Stimulated activated CD8-positive, alpha-beta memory T cell treated with anti-CD3 and anti-CD28 coated beads, Interleukin-12 subunit alpha, Interleukin-12 subunit beta, amount 100 ng/mL, for 4 hours (primary cell): ENCODE measurements around the gene RBX1.
"Not testable (repeated sequence)": the region's sequence is repeated elsewhere in the genome, so short reads cannot be mapped to it uniquely, and the experiment has no call there.

Source experiments
- DNase-seq: peaks from one replicate; pipeline ENCODE4 v3.0.0-alpha.2; 2020; ENCODE audit warnings: low read depth

Gene RBX1

GRCh38 chr22:40950962-40951794 lies at the start of gene RBX1:
TSS of gene RBX1 (plus strand) at chr22:40951378. CDS start at chr22:40951399, 21 bp downstream.
- DNase-seq: peak; percentile 98

GRCh38 chr22:40904101-40904500 lies 47.1 kb upstream of the RBX1 start:
- DNase-seq: no peak

- DNase-seq: no peak
These were observed 42.3 kb upstream of the RBX1 start for GRCh38 chr22:40908895-40909294.

- no peak for DNase-seq
These were observed 39.4 kb upstream of the RBX1 start for GRCh38 chr22:40911772-40912171.

- not testable (repeated sequence) for DNase-seq
These were observed 38.2 kb upstream of the RBX1 start for GRCh38 chr22:40912987-40913386.

GRCh38 chr22:40919446-40919845 lies 31.7 kb upstream of the RBX1 start:
- DNase-seq: no peak

- DNase-seq: no peak
These were observed 30.7 kb upstream of the RBX1 start for GRCh38 chr22:40920526-40920925.

- DNase-seq: no peak
These were observed 28.5 kb upstream of the RBX1 start for GRCh38 chr22:40922484-40923303.

GRCh38 chr22:40928657-40929056 lies 22.5 kb upstream of the RBX1 start:
- DNase-seq: no peak

GRCh38 chr22:40932396-40932795 lies 18.8 kb upstream of the RBX1 start:
- no peak for DNase-seq

- DNase-seq: no peak
These were observed 12.0 kb upstream of the RBX1 start for GRCh38 chr22:40939202-40939601.

- DNase-seq: no peak
These were observed 822 bp downstream of the RBX1 start for GRCh38 chr22:40951795-40952605.

GRCh38 chr22:40953471-40953870 lies 2.3 kb downstream of the RBX1 start:
- DNase-seq: no peak

- DNase-seq: no peak
These were observed 2.9 kb downstream of the RBX1 start for GRCh38 chr22:40954113-40954512.

- DNase-seq: no peak
These were observed 4.4 kb downstream of the RBX1 start for GRCh38 chr22:40955571-40955970.

GRCh38 chr22:40957601-40958000 lies 6.4 kb downstream of the RBX1 start:
- no peak for DNase-seq

GRCh38 chr22:40958299-40958698 lies 7.1 kb downstream of the RBX1 start:
- no peak for DNase-seq

GRCh38 chr22:40960145-40960544 lies 9.0 kb downstream of the RBX1 start:
- DNase-seq: no peak

GRCh38 chr22:40965936-40966725 lies 15.0 kb downstream of the RBX1 start:
- DNase-seq: no peak

- DNase-seq: no peak
These were observed 15.5 kb downstream of the RBX1 start for GRCh38 chr22:40966726-40967085.

GRCh38 chr22:40967111-40967760 lies 16.1 kb downstream of the RBX1 start:
- no peak for DNase-seq
